HL-60 (cell line): ENCODE results near the gene PRPH.
"Not testable (repeated sequence)": the region's sequence is repeated elsewhere in the genome, so short reads cannot be mapped to it uniquely, and the experiment has no call there.

ENCODE experiments used
- GABPA ChIP-seq: IDR thresholded peaks from 2 replicates; pipeline ENCODE4 v1.6.1; 2012; ENCODE audit warnings: low read depth
- POLR2AphosphoS5 ChIP-seq: IDR thresholded peaks from 2 replicates; pipeline ENCODE4 v1.6.1; 2012; ENCODE audit warnings: low read depth
- TF ChIP-seq, protein P1 (sequence below): IDR thresholded peaks from one replicate; pipeline ENCODE4 v1.5.1; 2011; ENCODE audit warnings: low read length, control low read depth, inconsistent platforms; ENCODE audit not compliant: insufficient read depth
- TF ChIP-seq, protein P2 (sequence below): IDR thresholded peaks from 2 replicates; pipeline ENCODE4 v1.6.1; 2012; ENCODE audit warnings: low read depth; ENCODE audit not compliant: insufficient replicate concordance

DNA sequence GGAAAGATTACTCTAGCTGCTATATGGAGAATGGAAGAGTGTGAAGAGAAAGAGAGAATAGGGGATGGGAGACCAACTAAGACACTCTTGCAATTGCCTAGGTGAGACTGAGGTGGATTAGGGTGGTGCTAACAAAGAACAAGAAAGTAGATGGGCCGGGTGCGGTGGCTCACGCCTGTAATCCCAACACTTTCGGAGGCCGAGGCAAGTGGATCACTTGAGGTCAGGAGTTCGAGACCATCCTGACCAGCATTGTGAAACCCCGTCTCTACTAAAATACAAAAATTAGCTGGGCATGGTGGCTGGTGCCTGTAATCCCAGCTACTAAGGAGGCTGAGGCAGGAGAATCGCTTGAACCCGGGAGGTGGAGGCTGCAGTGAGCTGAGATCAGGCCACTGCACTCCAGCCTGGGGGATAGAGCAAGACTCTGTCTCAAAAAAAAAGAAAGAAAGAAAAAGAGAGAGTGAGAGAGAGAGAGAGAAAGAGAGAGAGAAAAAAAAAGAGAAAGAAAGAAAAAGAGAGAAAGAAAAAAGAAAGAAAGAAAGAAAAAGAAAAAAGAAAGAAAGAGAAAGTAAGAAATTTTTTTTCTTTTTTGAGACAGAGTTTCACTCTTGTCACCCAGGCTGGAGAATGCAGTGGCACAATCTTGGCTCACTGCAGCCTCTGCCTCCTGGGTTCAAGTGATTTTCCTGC is 25.6 kb downstream of the PRPH start:
- TF ChIP-seq POLR2AphosphoS5, GABPA: not testable (repeated sequence)
- TF ChIP-seq, protein P1, sequence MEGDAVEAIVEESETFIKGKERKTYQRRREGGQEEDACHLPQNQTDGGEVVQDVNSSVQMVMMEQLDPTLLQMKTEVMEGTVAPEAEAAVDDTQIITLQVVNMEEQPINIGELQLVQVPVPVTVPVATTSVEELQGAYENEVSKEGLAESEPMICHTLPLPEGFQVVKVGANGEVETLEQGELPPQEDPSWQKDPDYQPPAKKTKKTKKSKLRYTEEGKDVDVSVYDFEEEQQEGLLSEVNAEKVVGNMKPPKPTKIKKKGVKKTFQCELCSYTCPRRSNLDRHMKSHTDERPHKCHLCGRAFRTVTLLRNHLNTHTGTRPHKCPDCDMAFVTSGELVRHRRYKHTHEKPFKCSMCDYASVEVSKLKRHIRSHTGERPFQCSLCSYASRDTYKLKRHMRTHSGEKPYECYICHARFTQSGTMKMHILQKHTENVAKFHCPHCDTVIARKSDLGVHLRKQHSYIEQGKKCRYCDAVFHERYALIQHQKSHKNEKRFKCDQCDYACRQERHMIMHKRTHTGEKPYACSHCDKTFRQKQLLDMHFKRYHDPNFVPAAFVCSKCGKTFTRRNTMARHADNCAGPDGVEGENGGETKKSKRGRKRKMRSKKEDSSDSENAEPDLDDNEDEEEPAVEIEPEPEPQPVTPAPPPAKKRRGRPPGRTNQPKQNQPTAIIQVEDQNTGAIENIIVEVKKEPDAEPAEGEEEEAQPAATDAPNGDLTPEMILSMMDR = not testable (repeated sequence)
- TF ChIP-seq, protein P2, sequence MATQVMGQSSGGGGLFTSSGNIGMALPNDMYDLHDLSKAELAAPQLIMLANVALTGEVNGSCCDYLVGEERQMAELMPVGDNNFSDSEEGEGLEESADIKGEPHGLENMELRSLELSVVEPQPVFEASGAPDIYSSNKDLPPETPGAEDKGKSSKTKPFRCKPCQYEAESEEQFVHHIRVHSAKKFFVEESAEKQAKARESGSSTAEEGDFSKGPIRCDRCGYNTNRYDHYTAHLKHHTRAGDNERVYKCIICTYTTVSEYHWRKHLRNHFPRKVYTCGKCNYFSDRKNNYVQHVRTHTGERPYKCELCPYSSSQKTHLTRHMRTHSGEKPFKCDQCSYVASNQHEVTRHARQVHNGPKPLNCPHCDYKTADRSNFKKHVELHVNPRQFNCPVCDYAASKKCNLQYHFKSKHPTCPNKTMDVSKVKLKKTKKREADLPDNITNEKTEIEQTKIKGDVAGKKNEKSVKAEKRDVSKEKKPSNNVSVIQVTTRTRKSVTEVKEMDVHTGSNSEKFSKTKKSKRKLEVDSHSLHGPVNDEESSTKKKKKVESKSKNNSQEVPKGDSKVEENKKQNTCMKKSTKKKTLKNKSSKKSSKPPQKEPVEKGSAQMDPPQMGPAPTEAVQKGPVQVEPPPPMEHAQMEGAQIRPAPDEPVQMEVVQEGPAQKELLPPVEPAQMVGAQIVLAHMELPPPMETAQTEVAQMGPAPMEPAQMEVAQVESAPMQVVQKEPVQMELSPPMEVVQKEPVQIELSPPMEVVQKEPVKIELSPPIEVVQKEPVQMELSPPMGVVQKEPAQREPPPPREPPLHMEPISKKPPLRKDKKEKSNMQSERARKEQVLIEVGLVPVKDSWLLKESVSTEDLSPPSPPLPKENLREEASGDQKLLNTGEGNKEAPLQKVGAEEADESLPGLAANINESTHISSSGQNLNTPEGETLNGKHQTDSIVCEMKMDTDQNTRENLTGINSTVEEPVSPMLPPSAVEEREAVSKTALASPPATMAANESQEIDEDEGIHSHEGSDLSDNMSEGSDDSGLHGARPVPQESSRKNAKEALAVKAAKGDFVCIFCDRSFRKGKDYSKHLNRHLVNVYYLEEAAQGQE = not testable (repeated sequence)
